ENCODE measurements around the gene SAT1. TPM values are rescaled to one million over a fixed set of nuclear protein-coding genes. Genes with fewer than 3 reads are reported as not detected.

The SAT1 gene
- total and polyA plus RNA-seq, 12 donors = 129 to 905 (median 381) TPM

- H3K4me3 ChIP-seq = no peak overlapping the region
- H3K36me3 ChIP-seq (replicated peaks in 1 of 2) = no peaks in the 10 kb centered on the region
- no peaks in the 10 kb centered on the region for H3K9me3 ChIP-seq (replicated peaks in 1 of 3)
- no peaks in the 10 kb centered on the region for H3K4me1 ChIP-seq (replicated peaks in 1 of 2)
- no peak for DNase-seq
- intact Hi-C loops (cut with DNase I) = no loop called here
- H3K27me3 ChIP-seq = no peaks in the 10 kb centered on the region
- TF ChIP-seq CTCF (IDR thresholded peaks at IDR 0.05) (no peak), POLR2A (IDR thresholded peaks at IDR 0.05) (no peak)
- no peak overlapping the region for H3K27ac ChIP-seq
These were observed 42.7 kb downstream of the SAT1 start for GRCh38 chrX:23825675-23826074.

GRCh38 chrX:23826216-23826615 is 43.2 kb downstream of the SAT1 start:
- H3K27ac ChIP-seq = no peak overlapping the region
- TF ChIP-seq POLR2A (IDR thresholded peaks at IDR 0.05) = no peak
- TF ChIP-seq CTCF (IDR thresholded peaks at IDR 0.05) = no peak
- no peaks in the 10 kb centered on the region for H3K9me3 ChIP-seq (replicated peaks in 1 of 3)
- H3K36me3 ChIP-seq (replicated peaks in 1 of 2) = no peaks in the 10 kb centered on the region
- no peak for DNase-seq
- WGBS, 4 donors = 67 to 84% (median 72%) methylated on average over 3 of the region's 3 CpGs
- H3K27me3 ChIP-seq = no peaks in the 10 kb centered on the region
- no peaks in the 10 kb centered on the region for H3K4me1 ChIP-seq (replicated peaks in 1 of 2)
- intact Hi-C loops (cut with DNase I) = no loop called here
- no peak overlapping the region for H3K4me3 ChIP-seq

- no peak overlapping the region for H3K27ac ChIP-seq
- H3K4me1 ChIP-seq (replicated peaks in 1 of 2) = no peaks in the 10 kb centered on the region
- no peaks in the 10 kb centered on the region for H3K36me3 ChIP-seq (replicated peaks in 1 of 2)
- DNase-seq = no peak
- H3K27me3 ChIP-seq = no peaks in the 10 kb centered on the region
- no peaks in the 10 kb centered on the region for H3K9me3 ChIP-seq (replicated peaks in 1 of 3)
- no peak overlapping the region for H3K4me3 ChIP-seq
- intact Hi-C loops (cut with DNase I) = no loop called here
- TF ChIP-seq CTCF (IDR thresholded peaks at IDR 0.05) (no peak), POLR2A (IDR thresholded peaks at IDR 0.05) (no peak)
These were observed 43.7 kb downstream of the SAT1 start for GRCh38 chrX:23826653-23827052.

- H3K4me1 ChIP-seq (replicated peaks in 1 of 2) = no peaks in the 10 kb centered on the region
- TF ChIP-seq POLR2A (IDR thresholded peaks at IDR 0.05) (no peak), CTCF (IDR thresholded peaks at IDR 0.05) (no peak)
- no peak overlapping the region for H3K27ac ChIP-seq
- 69 to 91% (median 82%) methylated on average over 2 to 5 of the region's 5 CpGs for WGBS, 4 donors
- no peak overlapping the region for H3K4me3 ChIP-seq
- no peaks in the 10 kb centered on the region for H3K27me3 ChIP-seq
- intact Hi-C loops (cut with DNase I) = no loop called here
- H3K9me3 ChIP-seq (replicated peaks in 1 of 3) = no peaks in the 10 kb centered on the region
- H3K36me3 ChIP-seq (replicated peaks in 1 of 2) = no peaks in the 10 kb centered on the region
- DNase-seq = no peak
These were observed 45.9 kb downstream of the SAT1 start for GRCh38 chrX:23828881-23829280.
